GM19455 (cell line): ENCODE measurements around the gene FUCA2.
"Not testable (repeated sequence)": the region's sequence is repeated elsewhere in the genome, so short reads cannot be mapped to it uniquely, and the experiment has no call there.

Experiments
- ATAC-seq: cut with Tn5 transposase; IDR thresholded peaks from one replicate; pipeline ENCODE4 v1.9.1; 2021; ENCODE audit not compliant: unreplicated experiment

Gene FUCA2

DNA sequence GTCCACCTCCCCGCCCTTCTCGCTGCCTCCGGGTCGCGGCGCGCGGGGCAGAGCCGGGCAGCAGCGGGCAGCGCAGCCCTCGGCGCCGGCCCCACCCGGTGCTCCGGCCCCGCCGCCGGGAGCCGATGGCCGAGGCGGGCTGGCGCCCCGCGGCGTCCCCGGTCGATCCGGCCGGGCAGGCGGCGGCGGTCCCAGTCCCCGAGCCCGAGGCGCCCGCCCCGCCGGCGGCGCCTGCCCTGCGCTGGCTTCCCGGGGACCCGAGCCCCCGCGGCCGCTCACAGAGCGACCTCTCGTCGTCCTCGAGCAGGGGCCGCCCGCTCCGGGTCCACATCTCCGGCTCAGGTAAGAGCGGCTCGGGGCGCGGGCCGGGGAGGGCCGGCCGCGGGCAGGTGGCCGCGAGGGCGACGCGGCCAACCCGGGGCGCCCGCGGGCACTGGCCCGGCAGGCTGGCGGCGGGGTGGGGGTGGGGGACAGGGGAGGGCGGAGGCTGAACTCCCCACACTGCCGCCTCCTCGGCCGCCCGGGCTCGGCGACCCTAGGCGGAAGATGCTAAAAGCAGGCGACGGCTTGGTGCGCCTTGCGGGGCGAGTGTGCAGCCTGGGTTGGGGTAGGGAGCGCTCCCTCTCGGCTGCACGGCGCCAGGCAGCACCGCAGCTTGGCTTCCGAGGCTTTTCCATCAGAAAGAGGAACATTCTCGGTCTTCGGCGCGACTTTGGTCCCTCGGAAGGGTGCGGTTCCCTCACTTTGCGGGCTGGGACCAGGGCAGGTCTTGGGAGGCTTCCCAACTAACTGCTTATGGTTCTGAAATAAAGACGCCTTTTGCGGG lies 25.6 kb upstream of the FUCA2 start:
- peak; percentile 57 for ATAC-seq

DNA sequence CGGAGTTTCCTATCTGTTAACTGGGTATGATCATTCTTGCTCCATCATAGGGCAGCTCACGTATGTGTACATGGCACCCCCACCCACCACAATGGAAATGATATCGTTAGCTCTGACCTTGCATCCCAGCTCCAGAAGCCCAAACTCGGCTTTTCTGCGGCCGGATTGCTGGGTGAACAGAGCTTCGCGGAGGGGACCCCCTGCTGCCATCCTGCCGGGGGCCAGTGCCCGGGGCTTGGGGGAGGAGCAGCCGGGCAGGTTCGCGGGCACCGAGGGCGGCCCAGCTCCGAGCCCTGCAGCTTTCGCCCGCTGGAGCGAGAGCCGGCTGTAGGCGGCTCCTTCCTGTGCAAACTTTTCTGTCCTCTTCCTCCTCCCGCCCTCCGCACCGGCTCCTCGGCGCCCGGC lies 24.9 kb upstream of the FUCA2 start:
- peak; percentile 75 for ATAC-seq

DNA sequence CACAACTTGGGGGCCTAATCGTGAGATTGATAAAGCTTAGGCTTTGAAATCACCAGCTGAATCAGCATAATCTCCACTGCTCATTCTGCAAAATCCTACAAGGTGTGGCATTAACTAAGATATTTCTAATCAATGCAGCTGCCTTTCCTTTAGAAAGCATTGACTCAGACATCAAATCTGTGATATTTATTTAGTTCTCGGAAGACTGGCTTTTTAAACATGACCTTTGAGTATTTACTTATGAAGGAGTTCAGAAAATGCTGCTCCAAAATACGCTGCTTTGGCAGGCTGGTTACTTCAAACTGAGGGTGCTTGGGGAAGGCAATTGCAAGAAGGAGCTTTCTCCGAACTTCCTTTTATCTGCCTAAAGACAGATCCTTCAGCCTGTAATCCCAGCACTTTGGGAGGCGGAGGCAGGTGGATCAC lies 23.7 kb upstream of the FUCA2 start:
- ATAC-seq, result no peak

DNA sequence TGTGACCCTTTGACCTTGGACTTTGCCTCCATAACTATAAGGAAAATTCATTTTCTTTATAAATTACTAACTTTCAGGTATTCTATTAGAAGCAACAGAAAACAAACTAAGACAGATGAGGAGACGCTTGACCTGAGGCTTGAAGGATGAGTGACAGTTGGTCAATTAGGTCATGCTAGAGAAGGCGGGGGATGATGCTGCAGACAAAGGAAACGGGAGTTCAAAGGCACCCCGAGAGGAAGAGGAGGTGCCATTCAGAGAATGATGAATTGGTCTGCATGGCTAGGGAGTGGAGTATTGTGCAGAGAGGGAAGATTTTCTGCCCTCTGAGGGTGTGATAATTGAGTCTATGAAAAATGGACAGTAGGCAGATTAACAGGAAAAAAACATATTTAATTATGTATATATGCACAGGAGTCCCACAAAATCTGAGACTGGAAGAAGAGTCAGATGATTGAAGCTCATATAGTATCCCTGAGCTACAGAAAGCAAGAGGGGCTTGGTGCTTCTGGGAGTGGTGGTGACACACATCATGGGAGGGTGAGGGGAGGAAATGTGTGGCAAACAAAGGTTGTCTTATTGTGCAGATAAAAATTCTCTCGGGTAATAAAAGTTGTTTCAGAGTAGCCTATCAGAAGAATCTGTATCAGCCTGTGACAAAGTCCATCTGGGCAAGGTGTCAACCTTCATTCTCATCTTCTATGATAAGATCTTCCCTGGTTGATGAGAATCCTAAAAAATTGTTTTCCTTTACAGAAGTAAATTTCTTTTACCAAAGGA lies 20.4 kb upstream of the FUCA2 start:
- no peak for ATAC-seq

DNA sequence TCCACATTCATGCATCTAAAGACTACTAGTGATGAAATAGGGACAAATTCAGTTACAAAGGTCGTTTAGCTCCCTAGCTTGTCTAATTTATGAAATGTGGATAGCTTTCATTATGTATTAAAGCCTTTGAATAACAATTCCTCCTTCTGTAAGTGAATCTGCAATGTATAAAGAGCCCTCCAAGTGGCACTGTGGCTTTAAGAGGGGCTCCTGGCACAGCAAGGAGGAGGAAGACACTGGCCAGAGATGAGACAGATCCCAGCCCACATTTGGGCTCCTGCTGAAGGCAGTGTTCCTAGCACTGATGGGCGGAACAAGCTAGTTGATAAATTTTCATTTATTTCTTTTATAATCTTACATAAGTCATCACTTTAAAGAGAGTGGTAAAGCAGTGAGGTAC lies 17.6 kb upstream of the FUCA2 start:
- no peak for ATAC-seq

GRCh38 chr6:143528164-143528811 lies 16.8 kb upstream of the FUCA2 start:
- ATAC-seq, result peak; percentile 75

- ATAC-seq, result no peak
Observed at GRCh38 chr6:143527677-143528076, 16.2 kb upstream of the FUCA2 start.

- ATAC-seq, result no peak
Observed at GRCh38 chr6:143525356-143525755, 13.8 kb upstream of the FUCA2 start.

DNA sequence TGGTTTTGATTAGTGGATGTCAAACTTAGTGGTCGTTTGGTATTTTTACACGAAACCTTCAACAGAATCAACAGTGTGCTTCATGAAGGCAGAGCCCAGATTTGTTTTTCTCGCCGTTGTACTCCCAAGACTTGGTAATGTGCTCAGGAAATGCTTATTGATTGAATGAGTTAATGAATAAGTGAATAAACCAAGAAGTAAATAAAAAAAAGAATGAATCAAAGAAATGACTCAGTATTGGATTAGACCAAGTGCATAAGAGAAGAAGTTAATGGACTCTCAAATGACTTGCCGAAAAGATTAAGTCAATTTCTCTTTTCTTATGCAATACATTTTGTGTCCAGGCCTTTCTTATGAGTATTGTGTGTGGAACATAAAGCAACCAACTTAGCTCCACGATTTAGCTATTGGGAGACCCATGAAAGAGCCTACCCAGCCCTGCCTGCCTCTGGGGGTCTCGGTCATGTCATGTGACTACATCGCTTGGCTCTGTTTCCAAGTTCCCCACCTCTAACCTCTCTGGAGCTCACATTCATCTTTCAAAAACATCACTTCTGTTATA lies 10.6 kb upstream of the FUCA2 start:
- no peak for ATAC-seq

- ATAC-seq, result no peak
Observed at GRCh38 chr6:143517447-143517773, 5.9 kb upstream of the FUCA2 start.

DNA sequence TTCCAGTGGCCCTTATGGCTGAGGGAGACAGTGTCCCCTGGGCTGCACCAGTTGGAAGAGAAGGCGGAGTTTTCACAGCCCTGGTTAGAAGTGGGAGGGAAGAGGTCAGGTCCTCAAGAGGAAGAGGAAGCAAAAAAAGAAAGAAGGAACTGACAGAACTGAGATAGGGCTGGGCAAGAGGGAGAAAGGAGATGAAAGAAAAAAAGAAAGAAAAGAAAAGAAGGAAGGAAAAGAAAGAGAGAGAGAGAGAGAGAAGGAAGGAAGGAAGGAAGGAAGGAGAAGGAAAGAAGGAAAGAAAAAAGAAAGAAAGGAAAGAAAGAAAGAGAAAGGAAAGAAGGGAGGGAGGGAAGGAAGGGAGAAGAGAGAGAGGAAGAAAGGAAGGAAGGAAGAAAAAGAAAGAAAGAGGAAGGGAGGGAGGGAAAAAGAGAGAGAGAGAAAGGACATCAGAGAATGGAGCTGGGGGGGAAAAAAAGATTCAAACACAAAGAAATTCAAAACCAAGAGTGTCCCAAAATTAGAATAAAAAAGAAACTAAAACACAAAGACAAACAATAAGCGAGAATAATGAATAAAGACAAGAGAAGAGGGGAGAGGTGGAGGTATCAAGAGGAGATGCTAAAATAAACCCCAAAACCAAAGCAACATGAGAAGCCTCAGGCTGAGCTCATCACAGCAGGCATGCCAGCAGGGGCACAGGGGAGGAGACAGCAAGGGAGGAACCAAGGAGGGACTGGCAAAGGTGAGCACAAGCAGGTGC lies 5.3 kb upstream of the FUCA2 start:
- ATAC-seq, result no peak

- no peak for ATAC-seq
Observed at GRCh38 chr6:143515766-143516355, 4.3 kb upstream of the FUCA2 start.

- ATAC-seq, result no peak
Observed at GRCh38 chr6:143515061-143515760, 3.7 kb upstream of the FUCA2 start.

- ATAC-seq, result no peak
Observed at GRCh38 chr6:143513410-143513809, 1.9 kb upstream of the FUCA2 start.

- ATAC-seq, result not testable (repeated sequence)
Observed at GRCh38 chr6:143510326-143510725, 1.2 kb downstream of the FUCA2 start.

DNA sequence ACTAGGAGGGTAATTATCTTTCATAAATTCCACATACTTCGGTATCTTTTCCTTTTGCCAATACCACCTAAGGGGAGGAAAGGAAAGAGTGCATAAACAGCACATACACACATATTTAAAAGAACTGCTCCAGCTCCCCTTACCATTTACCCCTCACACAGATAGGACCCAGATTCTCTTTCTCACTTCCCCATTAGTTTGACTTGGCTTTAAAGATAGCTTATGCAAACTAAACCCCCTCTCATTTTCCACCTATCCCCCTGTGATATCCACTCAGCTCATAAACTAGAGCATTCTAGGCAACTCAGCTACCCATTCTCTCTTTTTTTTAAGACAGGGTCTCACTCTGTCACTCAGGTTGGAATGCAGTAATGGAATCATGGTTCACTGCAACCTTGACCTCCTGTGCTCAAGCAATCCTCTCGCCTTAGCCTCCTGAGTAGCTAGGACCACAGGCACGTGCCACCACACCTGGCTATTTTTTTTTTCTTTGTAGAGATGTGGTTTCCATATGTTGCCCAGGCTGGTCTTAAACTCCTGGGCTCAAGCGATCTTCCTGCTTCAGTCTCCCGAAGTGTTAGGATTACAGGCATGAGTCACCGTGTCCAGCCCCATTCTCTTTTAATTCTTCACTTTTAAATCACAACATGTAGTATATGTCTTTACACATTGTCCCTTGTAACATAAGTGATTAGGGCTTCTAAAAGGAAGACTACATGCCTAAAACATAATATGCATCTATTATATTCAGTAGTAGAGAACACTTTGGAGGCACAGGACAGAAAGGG lies 4.0 kb downstream of the FUCA2 start:
- no peak for ATAC-seq

- no peak for ATAC-seq
Observed at GRCh38 chr6:143506620-143507019, 4.9 kb downstream of the FUCA2 start.

DNA sequence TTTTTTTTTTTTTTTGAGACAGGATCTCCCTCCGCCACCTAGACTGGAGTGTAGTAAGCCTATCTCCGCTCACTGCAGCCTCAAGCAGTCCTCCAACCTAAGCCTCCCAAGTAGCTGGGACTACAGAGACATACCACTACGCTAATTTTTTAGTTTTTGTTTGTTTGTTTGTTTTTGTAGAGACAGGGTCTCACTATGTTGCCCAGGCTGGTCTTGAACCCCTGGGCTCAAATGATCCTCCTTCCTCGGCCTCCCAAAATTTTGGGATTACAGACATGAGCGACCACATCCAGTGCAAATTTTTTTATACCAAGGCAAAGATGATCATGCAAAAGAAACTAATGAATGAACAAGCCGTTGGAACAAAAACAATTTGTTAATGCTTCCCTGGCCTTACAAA lies 5.3 kb downstream of the FUCA2 start:
- ATAC-seq, result no peak

DNA sequence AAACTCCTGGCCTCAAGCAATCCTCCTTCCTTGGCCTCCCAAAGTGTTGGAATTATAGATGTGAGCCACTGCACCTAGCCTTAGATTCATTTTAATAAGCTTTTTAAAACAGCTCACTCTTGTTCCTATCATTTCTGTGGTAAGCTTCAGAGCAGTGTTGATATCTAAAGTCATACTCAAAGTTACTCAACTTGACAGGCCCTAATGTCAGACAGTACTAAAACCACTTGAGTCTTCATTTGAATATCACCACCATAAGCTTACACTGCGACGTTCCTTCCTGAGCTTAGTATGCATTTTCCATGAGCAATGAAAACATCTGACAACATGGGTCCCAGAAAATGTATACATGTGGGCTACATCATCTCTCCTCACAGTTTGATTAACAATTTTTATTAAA lies 6.0 kb downstream of the FUCA2 start:
- no peak for ATAC-seq
